HCT116 (cell line): ENCODE data around the gene ZNF782. TPM values are rescaled to one million over a fixed set of nuclear protein-coding genes. Genes with fewer than 3 reads are reported as not detected.
"Not testable (repeated sequence)": the region's sequence is repeated elsewhere in the genome, so short reads cannot be mapped to it uniquely, and the experiment has no call there.

ENCODE experiments used
- ATAC-seq: fragments of 200-7000 bp; cut with Tn5 transposase; 2 replicates; pipeline ENCODE4 v1.9.1; 2020; ENCODE audit warnings: mild to moderate bottlenecking, moderate library complexity
- BruUV-seq: library from RNA; stranded (reverse); fragments of 400-500 nt; replicated peaks from 2 replicates; lab custom pipeline; 2021; lab: Mats Ljungman, UMichigan
- CTCF ChIA-PET: fragments of 300-600 bp; sonication (Branson Sonifier 250); formaldehyde crosslinking; loops from one replicate; lab custom pipeline; 2021; ENCODE audit warnings: antibody characterized with exemption; lab: Charles Lee
- POLR2A ChIA-PET: fragments of 300-600, 350-600 bp; sonication (Branson Sonifier 250); formaldehyde crosslinking; loops from one replicate; lab custom pipeline; 2021; ENCODE audit warnings: antibody characterized with exemption; lab: Charles Lee
- RAD21 ChIA-PET, 2 experiments: fragments of 300-600 bp; sonication (Branson Sonifier 250); formaldehyde crosslinking; loops; one replicate each; lab custom pipeline; 2023; ENCODE audit warnings: low total read pairs in 2 of 2; ENCODE audit not compliant: uncharacterized antibody in 2 of 2, unreplicated experiment in 2 of 2, low non-redundant PET in 1 of 2; lab: Charles Lee
- DNase-seq: peaks from one replicate; pipeline ENCODE4 v3.0.0-alpha.2; 2010; ENCODE audit warnings: low read depth, low spot score
- H2AFZ ChIP-seq: fragments of 200-600 bp; shearing (Covaris generic), sonication (generic); 2 replicates; pipeline ENCODE4 v1.6.1; 2017; ENCODE audit warnings: low read depth, mixed run types, mixed read lengths, antibody characterized with exemption, low read length; ENCODE audit not compliant: poor library complexity, severe bottlenecking
- H3K27ac ChIP-seq: 2 replicates; pipeline ENCODE4 v1.5.1; 2012; ENCODE audit warnings: low read depth, low read length
- H3K27me3 ChIP-seq: fragments of 200-600 bp; sonication (generic); 2 replicates; pipeline ENCODE4 v1.6.1; 2016; ENCODE audit warnings: mixed run types, low read length, mixed read lengths; ENCODE audit not compliant: insufficient read depth
- H3K36me3 ChIP-seq, 2 experiments: fragments of 200-500 bp in 1 of 2; fragments of 200-600 bp in 1 of 2; sonication (Bioruptor generic) in 1 of 2; sonication (generic) in 1 of 2; 2 replicates each; pipeline versions ENCODE4 v1.5.1 to v1.6.1; 2014 to 2016; ENCODE audit warnings: low read length in 2 of 2, inconsistent platforms in 1 of 2, mixed read lengths in 1 of 2, mixed run types in 1 of 2; ENCODE audit not compliant: insufficient read depth in 2 of 2, control insufficient read depth in 1 of 2
- H3K4me1 ChIP-seq, 2 experiments: fragments of 200-600 bp in 1 of 2; sonication (generic) in 1 of 2; 2 replicates each; pipeline versions ENCODE4 v1.5.1 to v1.6.1; 2012 to 2017; ENCODE audit warnings: low read length in 2 of 2, inconsistent platforms in 1 of 2, mild to moderate bottlenecking in 1 of 2, mixed read lengths in 1 of 2, mixed run types in 1 of 2, moderate library complexity in 1 of 2; ENCODE audit not compliant: insufficient read depth in 2 of 2, control insufficient read depth in 1 of 2
- H3K4me2 ChIP-seq: fragments of 200-600 bp; sonication (generic); 2 replicates; pipeline ENCODE4 v1.6.1; 2017; ENCODE audit warnings: mixed run types, low read length, mixed read lengths
- H3K4me3 ChIP-seq, 2 experiments: fragments of 200-600 bp in 1 of 2; sonication (generic) in 1 of 2; replicated peaks in 1 of 2; 2 replicates each; pipeline ENCODE4 v1.5.1; 2011 to 2016; ENCODE audit warnings: low read length in 2 of 2, control low read depth in 1 of 2, low read depth in 1 of 2, mild to moderate bottlenecking in 1 of 2, mixed read lengths in 1 of 2, mixed run types in 1 of 2
- H3K79me2 ChIP-seq: fragments of 200-600 bp; sonication (generic); 2 replicates; pipeline ENCODE4 v1.6.1; 2017; ENCODE audit warnings: mild to moderate bottlenecking, mixed run types, low read length, moderate library complexity, mixed read lengths; ENCODE audit not compliant: insufficient read depth
- H3K9ac ChIP-seq: fragments of 200-600 bp; sonication (generic); 2 replicates; pipeline ENCODE4 v1.6.1; 2016; ENCODE audit warnings: low read length, mixed read lengths
- H3K9me2 ChIP-seq: fragments of 200-600 bp; sonication (generic), shearing (Covaris generic); 2 replicates; pipeline ENCODE4 v1.6.1; 2017; ENCODE audit warnings: mixed run types, mild to moderate bottlenecking, moderate library complexity; ENCODE audit not compliant: insufficient read depth
- H3K9me3 ChIP-seq, 2 experiments: fragments of 200-500 bp in 1 of 2; fragments of 200-600 bp in 1 of 2; sonication (Bioruptor generic) in 1 of 2; sonication (generic) in 1 of 2; 2 replicates each; pipeline ENCODE4 v1.6.1; 2014 to 2017; ENCODE audit warnings: low read length in 2 of 2, mixed read lengths in 2 of 2, inconsistent platforms in 1 of 2, low read depth in 1 of 2, mild to moderate bottlenecking in 1 of 2, mixed run types in 1 of 2, moderate library complexity in 1 of 2; ENCODE audit not compliant: control insufficient read depth in 1 of 2, insufficient read depth in 1 of 2
- H4K20me1 ChIP-seq: fragments of 200-600 bp; sonication (generic), shearing (Covaris generic); 2 replicates; pipeline ENCODE4 v1.6.1; 2017; ENCODE audit warnings: mixed run types, mild to moderate bottlenecking, moderate library complexity; ENCODE audit not compliant: insufficient read depth
- CEBPB ChIP-seq: IDR thresholded peaks from 2 replicates; pipeline ENCODE4 v1.6.1; 2012; ENCODE audit warnings: low read depth
- EZH2 ChIP-seq: fragments of 200-600 bp; sonication (generic); IDR thresholded peaks from 2 replicates; pipeline ENCODE4 v1.6.1; 2017; ENCODE audit warnings: antibody characterized with exemption, mixed run types
- FOSL1 ChIP-seq: IDR thresholded peaks from 2 replicates; pipeline ENCODE4 v1.6.1; 2012; ENCODE audit warnings: low read depth
- JUND ChIP-seq: IDR thresholded peaks from 2 replicates; pipeline ENCODE4 v1.6.1; 2012
- MAX ChIP-seq: IDR thresholded peaks from 2 replicates; pipeline ENCODE4 v1.6.1; 2012
- POLR2A ChIP-seq: IDR thresholded peaks from 2 replicates; pipeline ENCODE4 v1.7.0; 2011; ENCODE audit warnings: borderline replicate concordance; ENCODE audit not compliant: insufficient read depth, insufficient read length; ENCODE audit errors: extremely low read depth
- POLR2AphosphoS5 ChIP-seq: IDR thresholded peaks from 2 replicates; pipeline ENCODE4 v1.6.1; 2011; ENCODE audit warnings: mild to moderate bottlenecking, low read depth, low read length, moderate library complexity
- RAD21 ChIP-seq: IDR thresholded peaks from 2 replicates; pipeline ENCODE4 v1.6.1; 2012; ENCODE audit warnings: low read depth, mild to moderate bottlenecking
- REST ChIP-seq: IDR thresholded peaks from 2 replicates; pipeline ENCODE4 v1.6.1; 2012; ENCODE audit warnings: low read depth
- SIN3A ChIP-seq: IDR thresholded peaks from 2 replicates; pipeline ENCODE4 v1.6.1; 2012; ENCODE audit warnings: low read depth
- SP1 ChIP-seq: IDR thresholded peaks from 2 replicates; pipeline ENCODE4 v1.6.1; 2012; ENCODE audit warnings: low read depth
- TCF7L2 ChIP-seq: IDR thresholded peaks from 2 replicates; pipeline ENCODE4 v1.7.0; 2011; ENCODE audit warnings: borderline replicate concordance, inconsistent platforms; ENCODE audit not compliant: insufficient read depth, insufficient read length; ENCODE audit errors: extremely low read depth
- YY1 ChIP-seq: IDR thresholded peaks from 2 replicates; pipeline ENCODE4 v1.6.1; 2011; ENCODE audit warnings: low read length, low read depth, moderate library complexity, mild to moderate bottlenecking; ENCODE audit not compliant: insufficient replicate concordance; ENCODE audit errors: extremely low read depth
- ZFX ChIP-seq: fragments of 450-650 bp; IDR thresholded peaks from 2 replicates; pipeline ENCODE4 v1.6.1; 2017
- intact Hi-C: fragments of 100-400 bp; cut with micrococcal nuclease; formaldehyde crosslinking; loops from 2 replicates; pipeline ENCODE4 v1.10.0; 2022
- total RNA-seq: library from RNA; stranded (reverse); gene quantifications from one replicate; pipeline ENCODE4 v1.2.1, GENCODE V29; 2021; ENCODE audit not compliant: unreplicated experiment
- TF ChIP-seq, protein P1 (sequence below): IDR thresholded peaks from 2 replicates; pipeline ENCODE4 v1.6.1; 2011; ENCODE audit warnings: mild to moderate bottlenecking, low read length, moderate library complexity; ENCODE audit not compliant: insufficient replicate concordance; ENCODE audit errors: extremely low read depth

ZNF782 gene
- total RNA-seq, 1 experiment from 2014 or later: 3.7 TPM

- no peaks in the 10 kb centered on the region for H3K79me2 ChIP-seq
- POLR2A ChIA-PET: no interaction called here
- no peak overlapping the region for H3K4me3 ChIP-seq
- CTCF ChIA-PET: no interaction called here
- intact Hi-C loops: no loop called here
- RAD21 ChIA-PET: no interaction called here
- ATAC-seq: no peak
- H3K4me2 ChIP-seq: no peak overlapping the region
- no peak for TF ChIP-seq JUND
- TF ChIP-seq SIN3A: no peak
- TF ChIP-seq ZFX: no peak
- TF ChIP-seq EZH2: no peak
- TF ChIP-seq POLR2AphosphoS5: no peak
- TF ChIP-seq, protein P1, sequence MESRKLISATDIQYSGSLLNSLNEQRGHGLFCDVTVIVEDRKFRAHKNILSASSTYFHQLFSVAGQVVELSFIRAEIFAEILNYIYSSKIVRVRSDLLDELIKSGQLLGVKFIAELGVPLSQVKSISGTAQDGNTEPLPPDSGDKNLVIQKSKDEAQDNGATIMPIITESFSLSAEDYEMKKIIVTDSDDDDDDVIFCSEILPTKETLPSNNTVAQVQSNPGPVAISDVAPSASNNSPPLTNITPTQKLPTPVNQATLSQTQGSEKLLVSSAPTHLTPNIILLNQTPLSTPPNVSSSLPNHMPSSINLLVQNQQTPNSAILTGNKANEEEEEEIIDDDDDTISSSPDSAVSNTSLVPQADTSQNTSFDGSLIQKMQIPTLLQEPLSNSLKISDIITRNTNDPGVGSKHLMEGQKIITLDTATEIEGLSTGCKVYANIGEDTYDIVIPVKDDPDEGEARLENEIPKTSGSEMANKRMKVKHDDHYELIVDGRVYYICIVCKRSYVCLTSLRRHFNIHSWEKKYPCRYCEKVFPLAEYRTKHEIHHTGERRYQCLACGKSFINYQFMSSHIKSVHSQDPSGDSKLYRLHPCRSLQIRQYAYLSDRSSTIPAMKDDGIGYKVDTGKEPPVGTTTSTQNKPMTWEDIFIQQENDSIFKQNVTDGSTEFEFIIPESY: no peak
- TF ChIP-seq YY1: no peak
- TF ChIP-seq CEBPB: no peak
- no peak for TF ChIP-seq RAD21
- no peak for TF ChIP-seq POLR2A
- TF ChIP-seq FOSL1: no peak
- no peak for TF ChIP-seq REST
- TF ChIP-seq TCF7L2: no peak
- TF ChIP-seq SP1: no peak
- no peak for TF ChIP-seq MAX
- DNase-seq: no peak
- H3K9ac ChIP-seq: no peak overlapping the region
- H3K27ac ChIP-seq: no peak overlapping the region
- H4K20me1 ChIP-seq: no peaks in the 10 kb centered on the region
- peaks cover 19 to 36% of the 10 kb centered on the region in 2 experiments; a peak in 3 of 4 replicates for H3K9me3 ChIP-seq
- H3K9me2 ChIP-seq: no peaks in the 10 kb centered on the region
- H3K36me3 ChIP-seq: peaks cover 0 to under 1% of the 10 kb centered on the region in 2 experiments; a peak in 1 of 4 replicates
- no peaks in the 10 kb centered on the region for H3K27me3 ChIP-seq
- no peak overlapping the region for H2AFZ ChIP-seq
- no peaks in the 10 kb centered on the region for H3K4me1 ChIP-seq
- BruUV-seq: no TSS peak
These were observed 40.7 kb downstream of the ZNF782 start for GRCh38 chr9:96813607-96814006.

- H3K9me3 ChIP-seq: peaks cover 15 to 18% of the 10 kb centered on the region in 2 experiments; a peak in 2 of 4 replicates
- H3K79me2 ChIP-seq, POLR2A ChIA-PET, H3K27me3 ChIP-seq, ATAC-seq, H3K4me2 ChIP-seq, H3K36me3 ChIP-seq, intact Hi-C loops, H3K27ac ChIP-seq, H3K9me2 ChIP-seq, DNase-seq, H4K20me1 ChIP-seq, H3K9ac ChIP-seq, RAD21 ChIA-PET, H2AFZ ChIP-seq, H3K4me3 ChIP-seq, H3K4me1 ChIP-seq, CTCF ChIA-PET, BruUV-seq: not testable (repeated sequence)
These were observed 55.4 kb downstream of the ZNF782 start for GRCh38 chr9:96798959-96799358.
